Uterus (tissue), 4 donors: Measurements from ENCODE around the gene DENND1A. TPM values are rescaled to one million over a fixed set of nuclear protein-coding genes. Genes with fewer than 3 reads are reported as not detected.

ENCODE experiments used
- DNase-seq, 2 donors: peaks; one replicate each; pipeline ENCODE4 v3.0.0-alpha.2; 2019 to 2020
- H3K27ac ChIP-seq, 2 donors: fragments of 200-600 bp; sonication (generic); 1 replicate in 1 of 2; 2 replicates in 1 of 2; pipeline ENCODE4 v1.5.1; 2016 to 2018
- H3K27me3 ChIP-seq, 2 donors: fragments of 200-600 bp; sonication (generic); one replicate each; pipeline ENCODE4 v1.5.1; 2018 to 2019; ENCODE audit warnings: control low read depth in 1 of 2
- H3K36me3 ChIP-seq, 2 donors: fragments of 200-600 bp; sonication (generic); one replicate each; pipeline ENCODE4 v1.5.1; 2019; ENCODE audit warnings: control low read depth in 1 of 2
- H3K4me1 ChIP-seq, 2 donors: fragments of 200-600 bp; sonication (generic); one replicate each; pipeline ENCODE4 v1.5.1; 2018 to 2019; ENCODE audit warnings: control low read depth in 1 of 2
- H3K4me3 ChIP-seq, 2 donors: fragments of 200-600 bp; sonication (generic); 1 replicate in 1 of 2; 2 replicates in 1 of 2; pipeline ENCODE4 v1.5.1; 2018 to 2019; ENCODE audit warnings: mild to moderate bottlenecking in 1 of 2
- H3K9me3 ChIP-seq, 2 donors: fragments of 200-600 bp; sonication (generic); one replicate each; pipeline ENCODE4 v1.5.1; 2019; ENCODE audit warnings: control low read depth in 1 of 2
- POLR2A ChIP-seq, 2 donors: fragments of 450-650 bp; IDR thresholded peaks; one replicate each; pipeline ENCODE4 v1.6.1; 2016; ENCODE audit warnings: antibody characterized with exemption in 2 of 2, mild to moderate bottlenecking in 1 of 2, moderate library complexity in 1 of 2
- intact Hi-C: fragments of 100-400 bp; cut with DNase I; formaldehyde crosslinking; loops from one replicate; pipeline ENCODE4 v1.15.1; 2023; ENCODE audit warnings: low total_unique reads
- total RNA-seq, 4 donors: library from RNA; depleted of rRNA in 3 of 4; stranded (reverse); fragments of >200 nt in 3 of 4; gene quantifications; one replicate each; pipeline versions ENCODE4 v1.1.0 to v1.2.4, GENCODE V29; 2014 to 2023
- TF ChIP-seq, protein P1 (sequence below), 4 experiments: fragments of 200-600 bp in 2 of 4; fragments of 450-650 bp in 2 of 4; sonication (generic) in 2 of 4; IDR thresholded peaks; one replicate each; pipeline ENCODE4 v1.5.1; 2016 to 2019; ENCODE audit warnings: antibody characterized with exemption in 4 of 4, mild to moderate bottlenecking in 2 of 4, moderate library complexity in 1 of 4
- donor health status: DM: yes; HTN: yes; CAD: no.

DENND1A gene
- total RNA-seq, 4 donors from 2014 or later: 10.8 to 34.5 (median 22.6) TPM

DNA sequence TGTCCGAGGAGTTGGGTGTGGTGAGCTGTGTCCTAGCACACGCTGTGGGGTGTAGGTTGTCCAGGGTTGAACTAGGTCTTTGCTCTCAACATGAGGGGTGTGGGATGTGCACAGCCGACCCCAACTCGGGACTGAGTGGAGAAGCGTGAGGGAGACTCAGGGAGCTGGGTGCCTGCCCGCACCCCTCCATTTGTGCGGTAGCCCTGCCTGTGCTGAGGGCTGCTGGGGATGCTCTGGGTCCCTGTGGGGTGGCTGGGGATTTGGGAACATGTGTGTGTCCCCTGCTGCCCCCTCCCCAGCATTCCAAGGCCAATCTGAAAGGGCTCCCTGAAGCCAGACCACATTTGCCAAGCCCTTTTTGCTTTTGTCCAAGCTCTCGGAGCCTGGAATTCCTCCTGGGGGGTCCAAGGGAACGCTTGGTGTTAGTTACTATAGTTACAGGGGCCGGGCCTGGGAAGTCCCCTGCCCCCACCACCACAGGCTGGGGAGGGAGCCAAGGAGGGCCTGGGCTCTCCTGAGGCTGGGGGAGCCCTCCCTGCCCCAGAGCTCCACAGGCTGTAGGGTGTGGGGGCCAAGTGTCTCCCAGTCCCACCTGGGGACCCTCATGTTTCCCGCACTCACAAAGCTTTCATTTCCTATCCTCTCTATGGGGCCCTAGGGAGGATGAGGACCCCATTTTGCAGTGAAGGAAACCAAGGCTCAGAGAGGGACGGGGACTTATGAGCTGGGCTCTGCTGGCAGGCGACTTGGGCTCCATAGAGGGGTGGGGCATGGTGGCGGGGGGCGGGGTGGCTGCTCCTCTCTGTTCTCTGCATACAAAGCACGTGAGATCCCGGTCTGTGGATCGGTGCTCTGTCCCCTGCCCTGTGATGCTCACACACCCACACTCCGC lies 572.8 kb downstream of the DENND1A start:
- Histone ChIP-seq H3K36me3 (no peaks in the 10 kb centered on the region), H3K9me3 (no peaks in the 10 kb centered on the region), H3K27ac (peak overlapping the region in 1 of 2 donors; percentile 69), H3K4me3 (peak overlapping the region in 1 of 2 donors; percentile 37), H3K27me3 (no peaks in the 10 kb centered on the region), H3K4me1 (peaks cover 0 to 3% of the 10 kb centered on the region in 2 donors)
- intact Hi-C loops: no loop called here
- DNase-seq: no peak
- TF ChIP-seq POLR2A (IDR thresholded peaks at IDR 0.05): no peak
- TF ChIP-seq, protein P1, sequence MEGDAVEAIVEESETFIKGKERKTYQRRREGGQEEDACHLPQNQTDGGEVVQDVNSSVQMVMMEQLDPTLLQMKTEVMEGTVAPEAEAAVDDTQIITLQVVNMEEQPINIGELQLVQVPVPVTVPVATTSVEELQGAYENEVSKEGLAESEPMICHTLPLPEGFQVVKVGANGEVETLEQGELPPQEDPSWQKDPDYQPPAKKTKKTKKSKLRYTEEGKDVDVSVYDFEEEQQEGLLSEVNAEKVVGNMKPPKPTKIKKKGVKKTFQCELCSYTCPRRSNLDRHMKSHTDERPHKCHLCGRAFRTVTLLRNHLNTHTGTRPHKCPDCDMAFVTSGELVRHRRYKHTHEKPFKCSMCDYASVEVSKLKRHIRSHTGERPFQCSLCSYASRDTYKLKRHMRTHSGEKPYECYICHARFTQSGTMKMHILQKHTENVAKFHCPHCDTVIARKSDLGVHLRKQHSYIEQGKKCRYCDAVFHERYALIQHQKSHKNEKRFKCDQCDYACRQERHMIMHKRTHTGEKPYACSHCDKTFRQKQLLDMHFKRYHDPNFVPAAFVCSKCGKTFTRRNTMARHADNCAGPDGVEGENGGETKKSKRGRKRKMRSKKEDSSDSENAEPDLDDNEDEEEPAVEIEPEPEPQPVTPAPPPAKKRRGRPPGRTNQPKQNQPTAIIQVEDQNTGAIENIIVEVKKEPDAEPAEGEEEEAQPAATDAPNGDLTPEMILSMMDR (IDR thresholded peaks at IDR 0.05): no peak

DNA sequence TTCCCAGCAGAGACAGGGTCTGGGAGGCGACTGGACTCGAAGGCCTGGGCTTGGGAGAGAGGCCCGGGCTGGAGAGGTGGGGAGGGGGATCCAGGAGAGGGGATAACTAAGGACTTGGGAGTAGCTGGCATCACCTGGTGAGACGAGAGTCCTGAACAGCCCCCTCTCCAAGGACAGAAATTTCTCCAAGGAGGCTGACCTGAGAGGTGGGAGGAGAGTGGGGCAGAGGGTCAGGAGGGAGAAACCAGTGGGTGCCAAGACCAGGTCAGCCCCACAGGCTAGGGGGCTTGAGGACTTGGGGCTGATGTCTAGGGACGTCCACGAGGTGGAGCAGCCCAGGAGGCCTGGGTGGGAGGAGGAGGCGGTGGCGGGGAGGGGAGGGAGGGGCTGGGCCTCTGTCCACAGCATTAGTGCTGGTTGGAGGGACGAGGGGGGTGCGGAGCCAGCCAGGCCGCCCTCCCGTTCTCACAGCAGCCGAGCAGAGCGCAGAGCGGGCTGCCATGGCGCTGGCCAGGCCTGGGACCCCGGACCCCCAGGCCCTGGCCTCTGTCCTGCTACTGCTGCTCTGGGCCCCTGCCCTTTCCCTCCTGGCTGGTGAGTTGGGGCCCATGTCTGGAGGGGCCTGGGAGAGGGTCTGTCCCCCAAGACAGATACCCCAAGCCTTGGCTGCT lies 574.0 kb downstream of the DENND1A start, which contains the start of gene CRB2:
CRB2 (plus strand) TSS at position 437 of the 671 bp plus-strand sequence; CDS start at position 501, 64 bp downstream.
- intact Hi-C loops: loop anchor here (2.0 kb wide), 1 partner anchor 29 kb away; no protein-coding TSS in a partner anchor
- no peaks in the 10 kb centered on the region for H3K9me3 ChIP-seq
- TF ChIP-seq POLR2A (IDR thresholded peaks at IDR 0.05): no peak
- TF ChIP-seq, protein P1 (IDR thresholded peaks at IDR 0.05): peak in 2 of 4 experiments; percentile 23 to 43

DNA sequence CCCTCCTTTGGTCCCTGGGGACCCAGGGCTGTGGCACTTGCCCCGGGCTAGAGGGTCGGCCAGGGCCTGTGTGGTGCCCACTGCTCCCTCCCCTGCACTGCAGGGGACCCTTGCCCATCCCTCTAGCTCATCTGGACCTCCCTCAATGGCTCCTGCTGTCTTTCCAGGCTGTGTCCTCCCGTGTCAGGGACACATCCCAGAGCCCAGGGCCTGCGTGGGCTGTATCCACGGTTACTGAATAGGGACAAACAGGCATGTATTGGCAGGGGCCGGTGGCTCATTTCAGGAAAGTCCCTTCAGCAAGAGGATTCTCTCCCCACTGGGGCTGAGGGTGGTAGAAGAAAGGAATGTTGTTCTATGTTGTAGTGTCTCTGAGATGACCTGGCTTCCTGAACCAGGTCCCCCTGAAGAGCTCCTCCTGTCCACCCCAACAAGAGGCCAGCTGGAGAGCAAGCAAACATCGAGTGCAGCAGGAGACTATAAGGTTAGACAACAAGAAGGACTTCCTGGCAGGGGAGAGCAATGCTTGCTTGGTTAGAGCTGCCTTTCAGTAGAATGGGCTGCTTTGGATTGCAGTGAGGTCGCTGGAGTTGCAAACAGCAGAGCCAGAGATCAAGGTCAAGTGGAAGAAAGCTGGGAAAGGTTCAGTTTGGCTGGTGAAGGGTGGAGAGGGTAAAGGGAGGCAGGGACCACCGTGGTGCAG lies 575.0 kb downstream of the DENND1A start:
- Histone ChIP-seq H3K4me1 (peaks cover 0 to 3% of the 10 kb centered on the region in 2 donors), H3K36me3 (no peaks in the 10 kb centered on the region), H3K4me3 (no peak overlapping the region), H3K27ac (no peak overlapping the region), H3K27me3 (no peaks in the 10 kb centered on the region), H3K9me3 (no peaks in the 10 kb centered on the region)
- TF ChIP-seq, protein P1 (IDR thresholded peaks at IDR 0.05): no peak
- no peak for TF ChIP-seq POLR2A (IDR thresholded peaks at IDR 0.05)
- intact Hi-C loops: loop anchor here (2.0 kb wide), 1 partner anchor 30 kb away; no protein-coding TSS in a partner anchor
- no peak for DNase-seq

More for the DNA sequence above, 574.0 kb downstream of the DENND1A start, which contains the start of gene CRB2:
- DNase-seq: peak; percentile 61 to 66
- Histone ChIP-seq H3K27ac (peak within 1 kb of the TSS in 1 of 2 donors; percentile 69), H3K4me1 (peaks cover 0 to 3% of the 10 kb centered on the region in 2 donors), H3K36me3 (no peaks in the 10 kb centered on the region), H3K27me3 (no peaks in the 10 kb centered on the region), H3K4me3 (peak within 1 kb of the TSS; percentile 15 to 37)

DNA sequence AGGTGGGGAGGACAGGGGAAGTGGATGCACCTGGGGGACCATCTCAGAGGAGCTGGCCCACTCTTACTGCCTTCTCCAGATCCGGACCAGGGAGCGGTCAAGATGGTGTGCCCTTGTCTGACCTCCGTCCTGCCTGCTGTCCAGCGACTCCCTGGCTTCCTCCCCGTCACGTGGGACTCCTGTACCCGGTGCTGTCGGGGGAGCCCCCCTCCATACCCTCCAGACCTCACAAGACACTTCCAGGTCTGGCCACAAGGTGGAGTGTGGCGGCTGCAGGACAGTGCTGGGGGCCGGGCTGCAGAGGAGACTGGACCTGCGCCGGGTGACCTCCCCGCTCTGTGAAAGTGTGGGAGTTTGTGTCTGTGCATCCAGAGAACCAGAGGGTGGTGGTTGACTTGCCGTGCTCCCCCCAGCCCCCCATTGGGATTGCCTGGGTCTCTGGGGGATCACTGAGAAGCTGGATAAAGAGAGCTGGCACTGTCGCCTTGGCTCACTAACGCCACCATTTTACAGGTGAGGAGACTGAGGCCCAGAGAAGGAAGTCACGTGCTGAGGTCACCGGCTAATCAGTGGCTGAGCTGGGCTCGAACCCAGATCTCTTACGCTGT lies 575.8 kb downstream of the DENND1A start:
- no peak overlapping the region for H3K4me3 ChIP-seq
- H3K4me1 ChIP-seq: peaks cover 0 to 3% of the 10 kb centered on the region in 2 donors
- no peaks in the 10 kb centered on the region for H3K27me3 ChIP-seq
- TF ChIP-seq POLR2A (IDR thresholded peaks at IDR 0.05): no peak
- TF ChIP-seq, protein P1 (IDR thresholded peaks at IDR 0.05): peak; percentile 83 to 92 (median 86)
- intact Hi-C loops: loop anchor here (2.0 kb wide), 1 partner anchor 31 kb away; no protein-coding TSS in a partner anchor
- no peaks in the 10 kb centered on the region for H3K9me3 ChIP-seq
- no peaks in the 10 kb centered on the region for H3K36me3 ChIP-seq
- peak; percentile 74 to 76 for DNase-seq
- H3K27ac ChIP-seq: no peak overlapping the region
